ENCODE measurements around the gene NPSR1.
A peak's percentile ranks its signal among the peaks of the same experiment; 100 is the strongest.
"Not testable (repeated sequence)": the region's sequence is repeated elsewhere in the genome, so short reads cannot be mapped to it uniquely, and the experiment has no call there.

NPSR1 gene, protein sequence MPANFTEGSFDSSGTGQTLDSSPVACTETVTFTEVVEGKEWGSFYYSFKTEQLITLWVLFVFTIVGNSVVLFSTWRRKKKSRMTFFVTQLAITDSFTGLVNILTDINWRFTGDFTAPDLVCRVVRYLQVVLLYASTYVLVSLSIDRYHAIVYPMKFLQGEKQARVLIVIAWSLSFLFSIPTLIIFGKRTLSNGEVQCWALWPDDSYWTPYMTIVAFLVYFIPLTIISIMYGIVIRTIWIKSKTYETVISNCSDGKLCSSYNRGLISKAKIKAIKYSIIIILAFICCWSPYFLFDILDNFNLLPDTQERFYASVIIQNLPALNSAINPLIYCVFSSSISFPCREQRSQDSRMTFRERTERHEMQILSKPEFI

DNA sequence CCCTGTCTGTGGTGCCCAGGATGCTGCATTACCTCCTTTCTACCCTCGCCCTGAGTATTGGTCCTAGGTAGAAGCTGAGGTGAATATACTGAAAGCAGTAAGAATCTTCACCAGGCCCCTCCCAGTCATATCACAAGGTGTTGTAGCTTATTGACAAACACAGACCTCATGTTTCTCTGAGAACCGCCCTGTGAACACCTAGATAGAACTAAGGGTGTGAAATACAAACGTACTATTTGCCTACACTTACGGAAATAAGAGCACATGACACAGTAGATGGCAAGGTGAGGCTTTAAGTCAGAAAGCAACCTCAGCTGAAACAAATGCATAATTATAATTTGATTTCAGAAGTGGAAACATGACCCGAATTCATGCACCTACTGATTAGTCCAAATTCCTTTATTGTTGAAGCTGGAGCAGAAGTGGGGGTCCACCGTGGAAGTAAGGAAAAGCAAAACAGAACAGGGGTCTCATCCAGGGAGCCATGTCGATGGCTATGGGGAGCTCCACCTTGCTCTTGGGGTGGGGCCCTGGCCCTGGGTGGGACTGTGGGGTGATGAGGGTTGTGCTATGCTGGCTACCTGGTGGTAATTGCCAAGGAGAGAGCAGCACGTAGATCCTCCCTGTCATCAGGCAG, at the start of gene NPSR1:
Gene NPSR1 (plus strand): TSS at position 587 of the 637 bp plus-strand sequence. CDS start 195 bp downstream, outside the sequence.
- no peak for DNase-seq (ENCODE audit: low spot score)

DNA sequence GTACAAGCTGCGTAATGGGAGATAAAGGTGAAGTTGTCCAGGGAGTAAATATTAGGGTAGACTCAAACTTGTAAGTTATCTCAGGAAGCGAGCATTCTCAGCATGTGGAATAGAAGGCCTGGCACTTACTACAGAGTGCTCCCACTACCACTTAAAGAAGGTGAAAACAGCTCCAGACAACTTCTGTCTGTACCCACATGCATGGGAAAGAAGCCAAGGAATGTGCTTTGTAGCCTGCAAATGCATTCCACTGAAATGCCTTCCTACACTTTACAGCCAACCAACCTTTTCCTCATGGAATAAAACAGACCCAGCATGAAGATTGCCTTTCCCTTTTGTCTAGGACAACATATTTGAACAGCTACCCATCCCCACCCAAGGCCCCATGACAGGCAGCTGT, 45.4 kb upstream of the NPSR1 start:
- no peak for DNase-seq (ENCODE audit: low spot score)

DNA sequence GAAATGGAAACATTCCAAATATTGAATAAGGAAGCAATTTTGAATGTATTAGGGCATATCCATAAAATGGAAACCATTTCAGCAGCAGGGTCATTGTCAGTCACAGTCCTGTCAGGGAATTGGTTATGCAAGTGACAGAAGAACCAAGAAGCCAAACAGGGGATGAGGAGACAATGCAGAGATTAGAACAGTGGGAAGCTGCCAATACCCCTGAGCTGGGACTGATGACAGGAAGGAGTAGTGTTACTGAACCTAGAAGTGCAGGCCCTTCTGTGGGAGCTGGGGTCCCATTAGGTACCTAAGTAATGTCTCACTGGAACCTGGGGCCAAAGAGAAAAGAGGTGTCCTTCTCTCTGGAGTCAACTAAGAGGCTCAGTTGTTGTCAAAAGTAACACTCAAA, 37.6 kb upstream of the NPSR1 start:
- DNase-seq (ENCODE audit: low spot score): no peak

DNA sequence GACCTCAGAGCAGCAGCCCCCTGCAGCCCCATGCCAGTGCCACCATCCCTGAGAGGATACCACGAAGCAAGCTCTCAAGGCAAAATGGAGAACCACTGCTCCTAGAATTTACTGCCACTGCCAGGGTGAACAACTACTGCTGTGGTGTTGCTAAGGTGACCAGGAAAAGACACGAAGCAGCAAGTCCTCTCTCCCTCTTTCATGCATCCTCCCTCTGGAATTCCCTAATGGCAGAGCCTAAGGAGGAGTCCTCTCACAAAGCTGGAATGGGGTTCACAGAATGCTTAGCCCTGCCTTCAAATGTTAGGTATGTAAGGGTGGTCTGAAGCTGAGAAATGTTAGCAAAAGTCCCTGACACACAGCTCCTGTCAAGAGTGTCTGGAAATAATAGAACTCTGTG, 35.8 kb upstream of the NPSR1 start:
- no peak for DNase-seq (ENCODE audit: low spot score)

DNA sequence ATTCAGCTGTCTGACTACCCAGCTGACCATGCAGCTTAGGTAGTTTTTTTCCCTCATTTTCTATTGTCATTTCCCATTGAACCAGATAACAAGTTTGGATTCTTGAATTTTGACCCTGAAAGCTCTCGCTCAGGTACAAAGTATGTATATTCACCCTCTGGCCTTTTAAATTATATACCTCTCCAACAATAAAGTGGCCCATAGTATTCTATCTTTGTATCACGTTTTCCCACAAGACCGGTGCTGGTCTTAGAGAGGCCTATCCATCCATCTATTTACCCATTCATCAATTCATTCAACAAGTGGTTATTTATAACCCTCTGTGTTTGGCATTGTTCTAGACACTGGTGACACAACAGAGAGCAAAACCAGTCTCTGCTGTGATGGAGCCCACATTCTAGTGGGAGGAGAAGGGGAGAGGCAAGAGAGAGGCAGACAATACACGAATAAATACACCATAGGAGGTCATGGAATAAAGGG, 35.2 kb upstream of the NPSR1 start:
- DNase-seq (ENCODE audit: low spot score): peak; percentile 19

DNA sequence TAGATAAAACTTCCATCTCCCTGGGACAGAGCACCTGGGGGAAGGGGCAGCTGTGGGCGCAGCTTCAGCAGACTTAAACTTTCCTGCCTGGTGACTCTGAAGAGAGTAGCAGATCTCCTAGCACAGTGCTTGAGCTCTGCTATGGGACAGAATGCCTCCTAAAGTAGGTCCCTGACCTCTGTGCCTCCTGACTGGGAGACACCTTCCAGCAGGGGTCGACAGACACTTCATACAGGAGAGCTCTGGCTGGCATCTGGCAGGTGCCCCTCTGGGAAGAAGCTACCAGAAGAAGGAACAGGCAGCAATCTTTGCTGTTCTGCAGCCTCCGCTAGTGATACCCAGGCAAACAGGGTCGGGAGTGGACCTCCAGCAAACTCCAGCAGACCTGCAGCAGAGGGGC, 29.4 kb upstream of the NPSR1 start:
- not testable (repeated sequence) for DNase-seq (ENCODE audit: low spot score)

DNA sequence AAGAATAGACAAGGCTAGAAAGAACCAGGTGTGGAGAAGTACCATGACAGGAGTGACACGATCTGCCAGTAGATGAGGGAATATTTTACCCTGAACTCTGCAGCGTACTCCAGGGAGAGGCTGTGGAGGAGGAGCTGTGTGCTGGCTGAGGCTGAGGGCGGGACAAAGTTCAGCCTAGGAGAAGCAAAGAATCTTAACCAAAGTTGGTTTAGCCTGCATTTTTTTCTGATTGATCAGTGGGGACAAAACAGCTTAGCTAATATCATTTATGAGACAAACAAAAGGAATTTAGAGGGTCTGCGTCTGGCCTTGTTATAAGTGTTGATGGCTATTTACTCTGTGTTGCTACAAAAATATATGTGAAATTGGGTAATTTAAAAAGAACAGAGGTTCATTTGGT, 5.2 kb upstream of the NPSR1 start:
- DNase-seq (ENCODE audit: low spot score): no peak

DNA sequence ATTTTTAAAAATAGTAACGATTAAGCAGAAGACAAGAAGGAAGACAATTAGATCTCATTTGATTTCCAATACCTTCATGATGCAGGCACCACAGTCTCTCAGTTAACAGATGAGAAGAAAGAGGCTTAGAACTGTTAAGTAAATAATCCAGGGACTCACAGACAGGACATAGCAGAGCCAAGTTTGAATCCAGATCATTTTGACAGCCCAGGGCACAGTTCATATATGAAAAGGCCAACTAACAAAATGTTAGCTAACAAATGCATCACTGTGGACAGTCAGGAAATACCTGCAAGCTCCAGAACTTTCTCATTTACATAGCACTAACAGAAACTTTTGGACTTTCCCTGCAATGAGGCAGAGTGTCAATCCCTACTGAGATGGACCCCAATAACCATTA, 4.2 kb upstream of the NPSR1 start:
- DNase-seq (ENCODE audit: low spot score): no peak

DNA sequence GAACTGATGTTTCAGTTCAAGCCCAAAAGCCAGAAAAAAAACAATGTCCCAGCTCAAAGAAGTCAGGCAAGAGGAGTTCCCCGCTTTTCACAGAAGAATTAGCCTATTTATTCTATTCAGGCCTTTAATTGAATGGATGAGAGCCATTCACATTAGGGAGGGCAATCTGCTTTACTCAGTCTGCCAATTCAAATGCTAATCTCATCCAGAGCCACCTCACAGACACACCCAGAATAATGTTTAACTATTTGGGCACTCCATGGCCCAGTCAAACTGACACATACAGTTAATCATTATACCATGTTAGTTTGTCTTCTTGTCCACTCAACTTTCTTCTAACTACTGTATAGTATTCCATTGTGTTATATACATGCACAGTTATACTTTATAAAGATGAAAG, 2.6 kb upstream of the NPSR1 start:
- no peak for DNase-seq (ENCODE audit: low spot score)

DNA sequence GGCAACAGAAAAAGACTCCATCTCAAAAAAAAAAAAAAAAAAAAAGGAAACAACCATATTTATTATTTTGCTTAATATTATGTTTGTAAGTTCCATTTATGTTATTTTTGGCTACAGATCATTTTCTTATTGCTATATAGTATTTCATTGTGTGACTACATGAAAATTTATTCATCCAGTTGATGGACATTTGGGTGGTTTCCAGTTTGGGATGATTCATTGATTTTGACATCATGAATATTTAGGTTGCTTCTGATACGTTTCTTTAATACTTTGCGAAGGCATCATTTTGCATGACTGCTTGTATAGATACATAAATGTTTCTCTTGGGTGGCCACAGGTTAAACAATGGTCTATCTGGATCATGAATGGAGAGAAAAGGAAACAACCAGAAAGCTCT, 2.0 kb upstream of the NPSR1 start:
- no peak for DNase-seq (ENCODE audit: low spot score)

DNA sequence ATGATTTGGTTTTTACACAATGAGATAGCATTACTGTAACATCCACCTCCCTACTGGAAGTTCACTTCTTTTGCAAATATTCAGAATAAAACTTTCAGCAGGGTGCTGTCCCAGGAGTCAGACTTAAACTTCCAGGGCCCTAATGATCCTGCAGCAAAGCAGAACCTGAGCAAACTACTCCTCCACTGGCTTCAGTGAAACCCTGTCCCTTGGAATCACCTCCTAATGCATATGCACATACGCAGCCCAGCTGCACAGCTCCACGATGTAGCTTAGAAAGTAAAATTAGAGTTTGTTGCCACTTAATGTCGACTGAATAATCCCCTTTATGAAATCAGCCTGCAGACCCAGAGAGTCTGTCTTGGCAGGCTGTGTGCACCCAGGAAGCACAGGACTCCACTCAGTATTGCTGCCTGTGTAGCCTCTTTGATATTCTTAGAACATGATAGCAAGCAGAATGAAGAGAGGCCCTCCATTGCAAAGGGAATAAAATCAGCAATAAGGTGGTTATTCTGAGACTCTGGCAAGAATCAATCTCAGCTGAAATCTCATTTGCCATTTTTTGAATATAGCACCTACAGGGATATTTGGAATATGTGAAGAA, 1.6 kb downstream of the NPSR1 start:
- DNase-seq (ENCODE audit: low spot score): no peak

DNA sequence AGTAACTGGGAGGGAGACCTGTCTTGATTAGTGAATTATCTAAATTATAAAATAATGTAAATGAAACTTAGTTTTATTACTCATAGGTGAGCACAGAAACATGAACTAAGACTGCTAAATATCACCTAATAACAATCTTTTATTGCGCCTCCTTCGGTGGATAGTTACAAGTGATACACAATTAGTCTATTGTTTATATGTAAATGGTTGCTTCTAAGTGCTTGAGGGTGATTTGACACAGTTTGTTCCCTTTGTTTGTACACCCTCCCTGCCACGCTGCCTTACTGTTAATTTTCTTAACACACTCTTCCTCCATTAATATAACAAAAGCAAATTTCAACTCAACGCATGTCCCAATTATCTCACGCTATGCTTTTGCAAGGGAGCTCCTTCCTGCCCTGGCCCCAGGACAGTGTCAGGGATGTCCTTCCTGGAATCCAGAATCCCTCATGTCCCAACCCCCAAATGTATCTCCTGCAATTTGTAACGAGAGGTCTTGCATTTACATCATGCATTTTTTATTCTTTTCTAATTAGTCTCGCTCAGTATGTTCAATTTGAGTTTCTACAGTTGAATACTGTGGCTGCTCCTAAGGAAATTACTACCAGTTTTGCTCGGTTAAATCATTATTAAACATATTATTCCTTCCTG, 4.2 kb downstream of the NPSR1 start:
- peak; percentile 69 for DNase-seq (ENCODE audit: low spot score)

DNA sequence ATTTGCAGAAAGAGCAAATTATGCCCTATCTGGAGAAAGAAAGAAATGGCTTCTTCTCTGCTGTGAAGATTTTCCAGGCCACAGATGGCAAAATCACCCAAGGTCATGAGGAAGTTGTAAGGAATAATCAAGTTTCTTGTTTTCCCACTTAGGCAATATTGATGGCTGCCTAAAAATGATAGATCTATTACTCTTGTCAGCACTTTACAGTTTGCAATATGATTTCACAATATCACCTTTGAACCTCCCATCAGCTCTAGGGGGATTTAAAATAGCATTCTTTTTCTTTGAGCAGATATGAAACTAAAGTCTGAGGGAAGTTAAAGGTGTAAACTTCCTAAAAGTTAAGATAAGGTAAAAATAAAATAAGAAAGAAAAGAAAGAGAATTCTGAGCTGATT, 6.7 kb downstream of the NPSR1 start:
- no peak for DNase-seq (ENCODE audit: low spot score)

DNA sequence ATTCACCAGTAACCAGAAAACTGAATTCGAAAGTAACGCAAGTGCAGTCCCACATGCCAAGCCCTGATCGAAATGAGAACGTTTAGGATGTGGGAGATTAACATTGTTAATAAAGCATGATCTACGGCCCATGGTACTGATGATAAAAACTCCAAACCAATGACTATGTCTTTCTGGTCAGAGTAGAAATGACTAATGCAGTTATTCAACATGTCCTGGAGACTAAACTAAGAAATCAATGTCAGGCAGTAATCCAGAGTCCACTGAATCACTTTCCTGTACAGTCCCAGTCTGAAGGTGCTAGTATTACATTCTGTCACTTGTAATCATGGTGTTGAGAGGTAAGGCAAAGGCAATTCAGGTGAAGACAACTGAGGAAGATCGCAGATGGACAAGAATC, 14.4 kb downstream of the NPSR1 start:
- DNase-seq (ENCODE audit: low spot score): no peak

DNA sequence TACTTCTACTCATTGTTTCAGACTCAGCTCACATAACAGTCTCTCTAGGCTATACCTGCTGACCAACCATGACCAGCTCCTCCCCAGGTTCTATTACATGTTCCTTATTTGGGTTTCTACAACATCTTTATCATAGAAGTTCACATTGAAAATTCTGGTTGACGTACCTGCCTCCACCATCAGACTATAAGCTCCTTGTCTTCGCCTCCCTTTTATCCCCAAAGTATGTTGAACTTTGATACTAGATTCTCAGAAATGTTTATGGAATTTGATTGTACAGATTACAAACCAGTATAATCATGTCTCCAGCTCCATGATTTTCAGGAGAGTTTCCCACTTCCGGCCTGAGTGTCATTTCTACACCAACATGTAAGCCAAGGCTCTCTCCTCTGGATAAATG, 15.0 kb downstream of the NPSR1 start:
- DNase-seq (ENCODE audit: low spot score): no peak

DNA sequence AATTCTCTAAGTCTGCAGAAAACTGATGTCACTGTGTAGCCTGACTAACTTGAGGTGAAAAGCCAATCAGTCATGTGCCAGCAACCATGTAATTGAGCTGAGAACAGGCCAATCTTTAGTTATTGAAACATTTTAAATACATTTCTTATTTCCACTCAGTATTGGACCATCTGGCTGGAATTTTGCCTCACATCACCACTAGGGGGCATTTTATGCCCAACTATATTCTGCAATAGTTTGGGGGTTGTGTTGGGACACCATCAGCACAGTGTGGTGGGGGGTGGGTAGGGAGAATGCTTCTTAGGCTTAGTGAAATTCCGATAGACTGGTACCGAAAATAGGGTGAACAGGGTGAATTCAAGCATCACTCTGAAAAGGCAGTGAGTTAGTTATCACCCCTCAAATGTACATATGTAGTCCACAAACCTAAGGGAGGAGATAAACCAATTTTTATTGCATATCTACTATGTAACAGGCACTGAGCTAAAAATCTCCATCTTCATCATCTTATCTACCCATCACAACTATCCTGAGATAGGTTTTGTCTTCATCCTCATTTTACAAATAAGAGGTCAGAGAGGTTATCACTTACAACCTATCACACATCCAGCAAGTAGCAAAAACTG, 17.8 kb downstream of the NPSR1 start:
- peak; percentile 36 for DNase-seq (ENCODE audit: low spot score)

DNA sequence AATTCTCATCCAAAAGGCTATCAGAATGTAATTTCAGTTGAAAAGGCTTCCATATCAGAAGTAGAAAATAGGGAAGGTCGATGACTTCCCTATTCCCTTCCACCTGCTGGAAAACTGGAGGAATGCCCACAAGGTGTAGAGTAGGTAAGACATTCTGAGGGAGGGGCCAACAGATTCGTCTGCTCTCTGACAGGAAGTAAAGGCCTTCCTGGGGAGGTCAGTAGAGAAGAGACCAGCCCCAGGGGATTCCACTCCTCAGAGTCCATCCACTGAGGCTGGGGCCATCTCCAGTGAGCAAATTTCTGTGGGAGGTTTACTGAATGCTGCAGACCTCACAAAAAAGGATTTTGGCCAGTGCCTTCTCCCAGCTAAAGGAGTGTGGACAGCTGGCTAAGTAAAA, 19.5 kb downstream of the NPSR1 start:
- DNase-seq (ENCODE audit: low spot score): no peak

DNA sequence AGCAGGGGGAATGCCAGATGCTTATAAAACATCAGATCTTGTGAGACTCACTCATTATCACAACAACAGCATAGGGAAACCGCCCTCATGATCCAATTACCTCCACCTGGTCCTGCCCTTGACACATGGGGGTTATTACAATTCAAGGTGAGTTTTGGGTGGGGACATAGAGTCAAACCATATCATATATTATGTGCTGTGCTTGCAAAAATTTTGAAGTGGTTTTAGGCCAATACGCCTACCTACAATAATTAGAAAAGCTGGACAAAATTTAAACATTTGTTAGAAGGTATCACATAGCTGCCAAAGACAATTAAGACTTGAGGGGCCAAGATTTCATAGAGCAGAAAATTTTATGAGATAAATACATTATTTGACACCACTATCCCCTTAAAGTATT, 29.5 kb downstream of the NPSR1 start:
- no peak for DNase-seq (ENCODE audit: low spot score)

DNA sequence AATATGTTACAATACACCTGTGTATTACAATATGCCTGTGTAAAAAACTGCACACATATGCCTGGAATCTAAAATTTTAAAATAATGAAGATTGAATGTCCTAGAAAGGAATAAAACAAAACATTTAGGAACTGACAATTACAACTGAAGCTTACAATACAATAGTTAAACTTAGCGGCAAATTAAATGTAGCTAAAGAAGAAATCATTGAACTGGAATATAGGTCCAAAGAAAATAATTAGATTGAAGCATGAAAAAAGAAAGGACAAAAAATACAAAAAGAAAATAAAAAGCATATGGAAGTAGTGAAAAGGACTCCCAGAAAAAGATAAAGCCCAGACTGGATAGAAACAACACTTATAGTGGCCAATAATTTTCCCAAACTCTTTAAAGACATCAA, 38.4 kb downstream of the NPSR1 start:
- no peak for DNase-seq (ENCODE audit: low spot score)

DNA sequence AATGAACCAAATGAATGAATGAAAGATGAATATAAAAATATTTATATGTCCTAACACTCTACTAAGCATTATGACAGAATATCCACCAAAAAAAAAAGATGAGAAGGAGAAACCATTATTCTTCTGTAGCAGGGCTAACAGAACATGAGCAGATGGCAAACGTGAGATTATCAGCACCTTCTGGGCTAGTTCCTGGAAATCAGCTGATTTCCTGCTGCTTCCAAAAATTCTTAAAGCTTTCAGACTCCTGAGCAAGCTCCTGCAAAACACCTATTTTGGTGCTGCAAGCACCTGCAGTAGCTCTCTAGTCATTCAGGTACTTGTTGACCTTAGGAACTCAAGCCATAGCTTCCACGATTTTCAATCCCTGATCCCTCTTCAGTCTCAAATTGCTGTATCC, 51.8 kb downstream of the NPSR1 start:
- no peak for DNase-seq (ENCODE audit: low spot score)

DNA sequence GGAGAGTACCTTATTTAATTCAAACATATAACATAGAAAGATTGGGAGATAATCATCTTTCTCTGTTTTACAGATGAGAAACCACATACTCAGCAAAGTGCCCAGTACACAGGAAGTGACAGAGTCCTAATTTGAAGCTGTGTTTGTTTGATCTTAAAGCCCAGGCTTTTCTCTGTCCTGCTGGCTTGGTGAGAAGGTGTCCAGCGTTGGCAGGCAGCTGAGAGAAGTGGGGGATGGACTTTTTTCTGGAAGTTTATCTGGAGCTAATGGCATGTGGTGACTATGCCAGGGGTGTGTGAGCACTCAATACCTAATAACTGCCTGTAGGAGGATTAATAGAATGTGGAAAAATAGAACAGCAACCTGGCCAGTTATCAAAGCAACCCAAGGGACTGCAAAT, 60.8 kb downstream of the NPSR1 start:
- no peak for DNase-seq (ENCODE audit: low spot score)

DNA sequence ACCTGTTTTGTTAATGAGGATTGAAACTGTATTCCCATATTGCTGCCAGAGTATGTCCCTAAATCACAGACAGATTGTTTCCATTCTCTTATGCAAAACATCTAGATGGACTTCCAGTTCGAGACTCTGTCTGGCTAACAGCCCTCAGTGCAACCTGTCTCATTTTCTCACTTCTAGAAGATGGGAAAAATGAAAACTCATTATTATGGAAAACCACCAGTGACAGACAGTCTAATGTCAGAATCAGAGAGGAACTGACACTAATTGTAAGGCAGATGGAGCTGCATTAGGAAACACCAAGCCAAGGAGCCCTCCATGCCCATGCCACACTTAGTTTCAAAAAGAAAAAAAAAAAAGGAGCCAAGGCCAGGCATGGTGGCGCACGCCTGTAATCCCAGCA, 61.6 kb downstream of the NPSR1 start:
- DNase-seq (ENCODE audit: low spot score): no peak

Data from pons (tissue), 1 donor.